HG02840 (cell line): ENCODE measurements around the gene TRIM61.
A peak's percentile ranks its signal among the peaks of the same experiment; 100 is the strongest.
"Not testable (repeated sequence)": the region's sequence is repeated elsewhere in the genome, so short reads cannot be mapped to it uniquely, and the experiment has no call there.

ENCODE experiments used
- ATAC-seq: cut with Tn5 transposase; IDR thresholded peaks from one replicate; pipeline ENCODE4 v1.9.1; 2021; ENCODE audit warnings: mild to moderate bottlenecking, moderate library complexity, moderate number of reproducible peaks; ENCODE audit not compliant: unreplicated experiment, low FRiP score

The TRIM61 gene

DNA sequence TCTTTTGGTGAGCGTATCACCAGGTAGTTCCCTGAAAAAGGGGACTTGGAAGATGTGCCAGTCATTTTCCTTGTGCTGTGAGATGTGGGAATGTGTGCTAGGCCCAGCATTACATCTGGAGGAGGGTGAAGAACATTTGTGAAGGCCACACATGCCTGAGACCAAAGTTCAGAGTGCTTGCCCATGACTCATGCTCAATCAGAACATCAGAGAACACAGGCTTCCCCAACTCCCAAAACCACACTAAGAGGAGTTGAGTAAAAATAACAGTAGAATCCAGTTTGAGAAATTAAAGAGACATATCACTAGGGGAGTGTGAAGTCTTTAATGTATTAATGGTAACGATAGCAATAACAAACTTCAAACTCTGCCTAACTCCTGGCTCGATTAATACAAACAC, 18.0 kb downstream of the TRIM61 start:
- ATAC-seq = not testable (repeated sequence)

DNA sequence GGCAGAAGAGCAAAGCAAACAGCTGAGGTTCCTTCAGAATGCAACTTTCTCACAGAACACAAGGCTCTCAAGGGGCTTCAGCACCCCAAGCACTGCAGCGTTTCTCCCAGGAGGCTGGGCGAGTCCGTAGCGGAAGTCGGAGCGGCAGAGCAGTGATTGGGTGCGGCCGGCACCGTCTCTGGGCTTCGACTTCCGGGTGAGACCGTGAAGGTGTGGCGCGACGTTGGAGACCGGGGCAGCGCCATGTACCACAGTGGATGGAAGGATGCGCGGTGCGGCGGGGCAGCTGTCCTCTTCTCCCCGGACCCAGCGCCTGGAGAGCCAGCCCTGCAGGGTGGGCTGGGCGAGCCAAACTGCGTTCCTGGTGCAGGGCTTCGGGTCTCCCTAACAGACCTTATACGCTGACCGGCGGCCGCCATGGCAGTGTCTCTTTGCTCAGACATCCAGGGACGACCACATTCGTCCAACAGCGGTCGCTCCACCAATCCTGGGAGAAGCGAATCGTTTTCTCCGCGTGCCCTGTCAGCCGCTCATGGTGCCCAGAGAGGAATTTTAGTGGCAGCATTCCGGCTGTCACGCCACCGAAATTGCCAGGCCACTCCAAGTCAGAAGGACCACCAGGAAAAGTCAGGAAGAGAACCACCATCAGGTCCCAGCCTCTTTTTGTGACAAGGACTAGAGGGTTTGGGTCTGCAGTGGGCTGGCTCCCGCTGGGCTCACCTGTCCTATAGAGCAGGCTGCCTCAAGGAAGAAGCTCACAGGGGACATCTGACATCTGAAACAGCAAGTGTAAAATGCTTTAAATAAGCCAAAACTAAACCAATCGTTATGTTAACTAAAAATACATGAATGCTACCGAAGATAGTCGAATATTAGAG, 20.5 kb downstream of the TRIM61 start:
- peak; percentile 100 for ATAC-seq

DNA sequence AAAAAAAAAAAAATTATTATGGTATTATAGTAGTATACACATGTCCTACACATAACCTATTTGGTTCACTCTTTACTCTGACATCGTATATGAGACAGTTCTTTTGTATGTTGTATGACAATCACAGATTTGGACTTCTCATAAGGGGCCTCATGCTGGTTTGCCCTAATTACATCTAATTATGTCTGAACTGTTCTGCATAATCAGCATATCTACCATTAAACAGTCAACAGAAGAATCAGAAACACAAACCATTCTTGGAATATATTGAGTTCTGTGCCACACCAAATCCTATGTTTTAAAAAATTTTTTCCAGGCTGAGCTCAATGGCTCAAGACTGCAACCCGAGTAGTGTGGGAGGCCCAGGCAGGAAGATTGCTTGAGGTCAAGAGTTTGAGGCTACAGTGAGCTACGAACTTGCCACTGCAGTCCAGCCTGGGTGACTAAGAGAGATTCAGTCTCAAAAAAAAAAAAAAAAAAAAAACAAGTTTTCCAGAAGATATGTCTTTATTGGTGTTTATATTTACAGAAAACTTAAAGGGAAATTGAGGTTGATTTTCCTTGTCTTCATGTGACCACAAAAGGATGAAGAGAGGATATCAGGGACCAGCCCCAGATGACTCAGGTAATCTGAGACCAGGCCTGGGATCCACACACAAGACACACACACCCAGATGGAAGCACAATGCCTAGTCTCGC, 22.2 kb downstream of the TRIM61 start:
- ATAC-seq = no peak

DNA sequence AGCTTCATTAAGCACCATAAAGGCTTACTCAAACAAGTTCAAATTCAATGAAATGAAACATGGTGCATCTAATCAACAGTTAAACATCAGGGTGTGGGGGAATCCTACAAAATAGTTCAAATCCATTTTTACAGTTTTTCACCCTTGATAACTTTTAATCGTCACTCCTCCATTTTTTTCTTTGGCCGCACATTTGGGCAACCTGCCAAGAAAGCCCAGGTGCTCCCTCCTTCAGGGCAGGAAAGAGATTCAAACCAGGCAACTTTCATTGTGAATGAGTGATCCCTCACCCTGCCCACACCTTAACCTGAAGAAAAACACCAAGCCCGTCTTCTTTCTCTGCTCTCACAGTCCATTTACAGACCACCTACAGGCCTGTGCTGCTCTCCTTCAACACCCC, 24.9 kb downstream of the TRIM61 start:
- ATAC-seq = no peak

DNA sequence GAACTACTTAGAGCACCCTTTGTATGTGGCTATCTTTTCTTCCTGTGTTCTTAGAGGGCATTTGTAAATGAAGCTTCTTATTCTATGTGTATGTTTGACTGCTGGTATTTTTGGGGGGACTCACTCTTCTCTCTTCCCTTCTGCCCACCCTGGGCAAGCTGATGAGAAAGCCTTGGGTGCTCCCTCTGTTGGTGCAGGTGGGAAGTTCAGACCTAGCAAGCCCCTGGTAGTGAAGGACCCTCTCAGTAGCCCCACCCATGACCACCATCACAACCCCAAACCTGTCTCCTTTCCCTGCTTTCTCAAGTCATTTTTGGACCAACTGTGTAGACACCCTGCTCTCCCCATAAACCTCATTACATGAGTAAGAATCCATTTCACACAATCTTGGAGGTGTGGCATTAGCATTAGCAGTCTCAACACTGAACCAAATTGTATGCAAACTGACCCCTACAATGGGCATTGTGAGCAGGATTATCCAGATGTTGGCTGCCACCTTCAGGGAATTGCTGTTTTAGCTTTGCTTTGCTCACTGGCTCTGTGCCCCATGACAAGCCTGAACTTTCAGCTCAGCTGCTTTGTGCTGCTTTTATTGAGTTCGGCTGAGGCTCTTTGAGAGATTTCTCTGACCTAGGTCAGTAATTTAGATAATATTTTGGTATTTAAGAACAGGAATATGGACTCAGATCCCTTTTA, 27.9 kb downstream of the TRIM61 start:
- ATAC-seq = no peak

DNA sequence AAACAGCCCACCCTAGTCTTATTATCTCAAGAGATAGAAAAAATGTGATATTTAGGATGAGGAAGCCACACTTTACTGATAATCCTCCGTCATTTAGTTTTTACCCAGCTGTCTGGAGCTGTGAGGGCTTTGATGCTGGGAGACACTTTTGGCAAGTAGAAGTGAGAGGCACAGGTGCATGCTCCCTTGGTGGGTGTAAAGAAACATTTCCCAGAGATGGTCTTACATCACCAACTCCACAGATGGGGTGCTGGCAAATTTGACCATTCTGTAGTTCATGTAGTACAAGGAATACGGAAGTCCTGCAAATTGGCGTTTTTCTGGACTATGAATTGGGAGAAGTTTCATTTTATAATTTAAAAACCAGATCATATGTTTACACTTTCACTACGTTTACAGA, 28.5 kb downstream of the TRIM61 start:
- ATAC-seq = no peak

DNA sequence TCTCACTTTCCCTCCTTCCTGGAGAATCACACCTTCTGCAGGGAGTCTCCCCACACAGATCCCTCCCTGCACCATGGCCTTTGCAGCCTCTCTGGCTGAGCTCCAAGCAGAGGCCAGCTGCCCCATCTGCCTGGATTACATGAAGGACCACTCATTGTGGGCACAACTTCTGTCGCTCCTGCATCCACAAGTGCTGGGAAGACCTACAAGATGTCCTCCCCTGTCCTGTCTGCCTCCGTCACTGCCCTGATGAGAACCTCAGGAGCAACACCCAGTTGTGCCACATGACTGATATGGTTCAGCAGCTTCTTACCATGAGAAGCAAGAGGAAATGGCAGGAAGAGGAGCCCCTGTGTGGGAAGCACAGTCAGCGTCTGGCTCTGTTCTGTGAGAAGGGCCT, 29.5 kb downstream of the TRIM61 start:
- not testable (repeated sequence) for ATAC-seq

DNA sequence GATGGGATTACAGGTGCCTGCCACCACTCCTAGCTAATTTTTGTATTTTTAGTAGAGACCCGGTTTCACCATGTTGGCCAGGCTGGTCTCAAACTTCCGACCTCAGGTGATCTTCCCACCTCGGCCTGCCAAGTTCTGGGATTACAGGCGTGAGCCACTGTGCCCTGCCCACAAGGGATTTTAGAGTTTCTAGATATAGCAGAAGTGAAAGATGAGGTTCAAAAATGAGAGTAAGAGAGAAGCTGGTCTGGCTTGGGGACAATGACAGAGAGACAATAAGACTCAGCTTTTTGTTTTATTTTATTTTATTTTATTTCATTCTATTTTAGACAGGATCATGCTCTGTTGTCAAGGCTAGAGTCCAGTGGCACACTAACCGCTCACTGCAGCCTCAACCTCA, 30.6 kb downstream of the TRIM61 start:
- ATAC-seq = no peak

DNA sequence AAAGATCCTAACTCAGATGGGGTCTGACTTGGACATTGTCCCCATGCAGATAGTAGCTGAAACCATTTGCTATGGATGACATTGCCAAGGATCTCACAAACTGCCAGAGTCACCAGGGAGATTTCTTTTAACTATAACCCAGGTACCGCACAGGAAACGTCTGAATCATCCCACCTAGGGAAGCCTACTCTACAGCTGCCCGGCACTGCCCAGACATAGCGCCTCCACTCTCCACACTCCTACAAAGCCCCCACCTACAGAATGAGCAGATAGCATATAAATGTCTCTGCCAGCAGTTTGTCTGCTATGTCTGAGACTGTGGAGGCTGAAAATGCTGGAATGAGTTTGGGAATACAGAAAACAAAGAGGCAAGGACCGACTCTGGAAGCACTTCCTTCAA, 32.3 kb downstream of the TRIM61 start:
- no peak for ATAC-seq

DNA sequence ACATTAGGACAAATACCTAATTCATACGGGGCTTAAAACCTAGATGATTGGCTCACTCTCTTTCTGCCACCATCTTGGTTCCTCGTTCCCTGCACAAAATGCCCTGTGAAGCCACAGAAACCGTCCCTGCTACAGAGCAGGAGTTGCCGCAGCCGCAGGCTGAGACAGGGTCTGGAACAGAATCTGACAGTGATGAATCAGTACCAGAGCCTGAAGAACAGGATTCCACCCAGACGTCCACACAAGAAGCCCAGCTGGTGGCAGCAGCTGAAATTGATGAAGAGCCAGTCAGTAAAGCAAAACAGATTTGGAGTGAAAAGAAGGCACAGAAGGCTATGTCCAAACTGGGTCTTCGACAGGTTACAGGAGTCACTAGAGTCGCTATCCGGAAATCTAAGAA, 34.3 kb downstream of the TRIM61 start:
- ATAC-seq = no peak

DNA sequence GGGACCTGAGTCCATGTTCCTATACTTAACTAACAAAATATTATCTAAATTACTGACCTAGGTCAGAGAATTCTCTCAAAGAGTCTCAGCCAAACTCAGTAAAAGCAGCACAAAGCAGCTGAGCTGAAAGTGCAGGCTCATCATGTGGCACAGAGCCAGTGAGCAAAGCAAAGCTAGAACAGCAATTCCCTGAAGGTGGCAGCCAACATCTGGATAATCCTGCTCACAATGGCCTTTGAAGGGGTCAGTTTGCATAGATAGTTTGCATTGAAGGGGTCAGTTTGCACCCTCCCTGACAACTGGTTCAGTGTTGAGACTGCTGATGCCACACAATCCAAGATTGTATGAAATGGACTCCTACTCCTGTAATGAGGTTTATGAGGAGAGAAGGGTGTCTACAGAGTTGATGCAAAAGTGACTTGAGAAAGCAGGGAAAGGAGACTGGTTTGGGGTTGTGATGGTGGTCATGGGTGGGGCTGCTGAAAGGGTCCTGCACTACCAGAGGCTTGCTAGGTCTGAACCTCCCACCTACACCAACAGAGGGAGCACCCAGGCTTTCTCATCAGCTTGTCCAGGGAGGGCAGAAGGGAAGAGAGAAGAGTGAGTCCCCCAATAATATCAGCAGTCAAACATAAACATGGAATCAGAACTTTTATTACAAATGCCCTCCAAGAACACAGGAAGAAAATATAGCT, 39.7 kb downstream of the TRIM61 start:
- peak; percentile 35 for ATAC-seq

DNA sequence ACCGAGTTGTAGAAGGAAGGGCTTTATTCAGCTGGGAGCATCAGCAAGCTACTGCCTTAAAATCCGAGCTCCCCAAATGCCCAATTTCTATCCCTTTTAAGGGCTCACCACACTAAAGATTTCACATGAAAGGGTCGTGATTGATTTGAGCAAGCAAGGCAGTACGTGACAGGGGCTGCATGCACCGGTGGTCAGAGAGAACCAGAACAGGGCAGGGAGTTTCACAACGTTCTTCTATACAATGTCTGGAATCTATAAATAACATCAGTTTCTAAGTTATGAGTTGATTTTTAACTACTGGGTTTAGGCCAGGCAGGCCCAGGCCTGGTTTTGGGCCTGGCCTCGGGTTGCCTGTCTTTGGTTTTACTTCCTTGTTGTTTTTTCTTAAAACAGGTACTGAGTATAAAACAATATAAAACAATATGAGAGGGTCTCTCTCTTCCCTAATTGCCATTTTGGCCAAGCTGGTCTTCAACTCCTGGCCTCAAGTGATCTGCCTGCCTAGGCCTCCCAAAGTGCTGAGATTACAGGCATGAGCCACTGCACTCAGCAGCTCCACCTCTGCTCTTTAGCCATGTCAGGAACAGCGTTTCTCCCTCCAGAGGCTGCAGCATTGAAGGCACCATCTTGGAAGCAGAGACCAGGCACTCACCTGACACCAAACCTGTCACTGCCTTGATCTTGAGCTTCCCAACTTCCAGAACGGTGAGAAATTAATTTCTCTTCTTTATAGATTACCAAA, 41.4 kb downstream of the TRIM61 start:
- ATAC-seq = peak; percentile 56

DNA sequence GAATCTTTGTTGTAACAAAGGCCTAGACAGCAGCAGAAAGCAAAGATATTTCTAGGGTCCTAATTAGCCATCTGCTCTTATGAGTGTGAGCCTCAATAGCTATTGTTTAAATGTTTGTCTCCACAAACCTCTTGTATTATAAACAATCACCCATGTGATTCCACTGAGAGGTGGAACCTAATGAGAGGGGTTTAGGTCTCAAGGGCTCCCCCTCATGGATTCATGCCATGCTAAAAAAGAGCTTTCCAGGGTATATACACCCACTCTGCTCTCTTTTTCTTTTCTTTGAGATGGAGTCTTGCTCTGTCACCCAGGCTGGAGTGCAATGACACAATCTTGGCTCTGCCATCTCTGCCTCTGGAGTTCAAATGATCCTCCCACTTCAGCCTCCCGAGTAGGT, 42.1 kb downstream of the TRIM61 start:
- ATAC-seq = peak; percentile 56

DNA sequence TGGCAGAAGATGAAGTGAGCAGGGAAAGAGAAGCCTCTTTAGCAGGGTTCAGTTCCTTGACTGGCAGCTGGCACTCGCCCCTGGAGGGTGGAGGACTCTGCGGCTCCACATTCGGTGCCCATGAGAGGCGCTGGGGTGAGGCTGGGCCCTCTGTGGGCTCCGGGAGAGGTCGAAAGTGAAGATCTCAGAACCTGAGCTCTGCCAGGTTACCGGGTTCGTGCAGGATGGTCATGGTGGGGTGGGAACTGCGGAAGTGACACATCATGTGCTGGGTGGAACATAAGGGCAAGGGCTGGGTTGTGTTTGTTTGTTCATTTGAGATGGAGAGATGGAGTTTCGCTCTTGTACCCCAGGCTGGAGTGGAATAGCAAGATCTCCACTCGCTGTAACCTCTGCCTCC, 44.2 kb downstream of the TRIM61 start:
- no peak for ATAC-seq

DNA sequence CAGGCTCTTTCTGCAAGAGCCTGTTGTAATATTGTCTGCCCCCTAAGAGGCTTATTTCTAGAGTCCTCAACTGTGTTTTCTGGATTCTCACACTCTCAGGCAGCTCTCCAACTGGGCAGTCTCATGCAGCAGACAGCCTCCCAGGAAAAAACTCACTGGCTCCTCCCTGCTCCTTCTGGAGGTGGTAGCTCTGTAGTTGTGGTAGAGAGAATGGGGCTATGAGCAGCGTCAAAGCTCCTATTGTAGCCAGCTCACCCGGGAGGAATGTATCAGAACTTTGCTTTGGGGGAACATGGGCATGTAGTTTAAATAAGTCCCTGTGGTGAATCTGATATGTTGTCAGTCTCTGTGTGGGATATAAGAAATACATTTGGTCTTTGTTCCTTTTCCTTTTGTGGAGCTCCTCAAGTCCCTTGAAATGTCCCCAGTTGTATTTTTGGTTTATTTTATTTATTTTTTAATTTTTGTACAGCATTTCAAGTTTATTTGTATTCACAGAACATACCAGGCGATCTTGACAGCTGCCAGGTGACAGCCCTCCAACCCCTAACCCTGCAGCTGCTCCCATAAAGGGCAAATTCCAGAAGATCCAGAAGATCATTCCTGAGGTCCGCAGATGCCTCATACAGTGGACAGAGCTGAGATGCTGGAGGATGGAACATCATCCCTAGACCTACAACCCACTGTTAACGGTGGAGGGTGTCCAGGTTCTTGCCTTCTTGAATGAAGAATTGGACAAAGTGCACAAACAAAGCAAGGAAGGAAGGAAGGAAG, 45.7 kb downstream of the TRIM61 start:
- no peak for ATAC-seq

DNA sequence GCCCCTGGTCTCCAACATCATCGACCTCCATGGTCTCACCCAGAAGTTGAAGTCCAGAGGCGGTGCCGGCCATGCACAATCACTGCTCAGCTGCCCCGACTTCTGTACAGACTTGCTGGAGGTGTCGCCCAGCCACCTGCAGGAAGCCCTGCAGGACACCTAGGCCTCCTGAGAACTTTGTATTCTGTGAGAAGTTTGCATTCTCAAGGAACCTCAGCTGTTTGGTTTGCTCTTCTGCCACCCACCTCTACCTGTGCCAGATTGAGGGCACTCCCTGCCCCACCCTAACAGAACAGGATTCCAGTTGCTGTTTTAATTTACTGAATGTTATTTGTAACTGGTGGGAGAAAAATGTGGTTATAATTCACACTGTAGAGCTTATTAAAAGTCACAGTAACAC, 46.8 kb downstream of the TRIM61 start:
- no peak for ATAC-seq

DNA sequence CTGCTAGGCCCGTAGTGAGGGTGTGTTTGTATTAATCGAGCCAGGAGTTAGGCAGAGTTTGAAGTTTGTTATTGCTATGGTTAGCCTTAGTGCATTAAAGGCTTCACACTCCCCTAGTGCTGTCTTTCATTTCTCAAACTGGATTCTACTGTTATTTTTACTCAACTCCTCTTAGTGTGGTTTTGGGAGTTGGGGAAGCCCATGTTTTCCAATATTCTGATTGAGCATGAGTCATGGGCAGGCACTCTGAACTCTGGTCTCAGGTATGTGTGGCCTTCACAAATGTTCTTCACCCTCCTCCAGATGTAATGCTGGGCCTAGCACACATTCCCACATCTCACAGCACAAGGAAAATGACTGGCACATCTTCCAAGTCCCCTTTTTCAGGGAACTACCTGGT, 50.4 kb downstream of the TRIM61 start:
- not testable (repeated sequence) for ATAC-seq

DNA sequence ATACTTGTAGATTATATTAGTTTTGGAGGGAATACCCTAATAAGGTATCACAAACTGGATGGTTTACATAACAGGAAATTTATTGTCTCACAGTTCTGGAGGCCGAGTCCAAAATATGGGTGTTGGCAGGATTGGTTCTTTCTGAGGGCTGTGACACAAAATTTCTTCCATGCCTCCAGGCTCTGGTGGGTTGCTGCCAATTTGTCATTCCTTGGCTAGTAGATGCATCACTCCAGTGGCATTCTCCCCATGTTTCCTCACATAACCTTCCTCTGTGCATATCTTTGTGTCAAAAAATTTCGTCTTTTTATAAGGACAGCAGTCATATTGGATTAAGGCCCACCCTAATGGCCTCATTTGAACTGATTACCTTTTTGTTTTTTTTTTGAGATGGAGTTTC, 51.2 kb downstream of the TRIM61 start:
- no peak for ATAC-seq

DNA sequence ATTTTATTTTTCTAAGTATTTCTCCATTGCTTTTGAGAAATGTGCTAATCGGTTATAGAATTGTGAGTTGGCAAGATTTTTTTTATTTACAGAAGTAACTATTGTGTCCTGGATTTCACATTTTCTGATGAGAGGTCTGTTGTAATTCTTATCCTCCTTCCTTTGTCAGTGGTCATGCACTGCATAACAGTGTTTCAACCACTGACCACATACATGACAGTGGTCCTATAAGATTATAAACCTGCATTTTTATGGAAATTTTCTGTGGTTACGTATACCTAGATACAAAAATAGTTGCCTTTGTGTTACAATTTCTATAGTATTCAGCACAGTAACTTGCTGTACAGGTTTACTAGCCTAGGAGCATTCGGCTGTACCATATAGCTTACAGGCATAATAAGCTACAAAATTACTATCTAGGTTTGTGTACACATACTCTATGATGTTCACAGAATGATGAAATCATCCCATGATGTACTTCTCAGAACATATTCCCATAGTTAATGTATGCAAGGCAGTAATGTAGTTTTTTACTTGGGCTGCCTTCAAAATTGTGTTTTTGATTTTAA, 52.7 kb downstream of the TRIM61 start:
- ATAC-seq = no peak
